NCI-H748 treated with DMSO at 0.1 percent for 48 hours (cell line): ENCODE measurements around the gene LRRC63.
A peak's percentile ranks its signal among the peaks of the same experiment; 100 is the strongest.
"Not testable (repeated sequence)": the region's sequence is repeated elsewhere in the genome, so short reads cannot be mapped to it uniquely, and the experiment has no call there.

Source experiments
- DNase-seq: peaks from one replicate; lab custom pipeline; 2025; lab: John Stamatoyannopoulos, UW

Gene LRRC63

GRCh38 chr13:46211483-46212351 lies at the start of gene LRRC63:
TSS of gene LRRC63 (plus strand) at chr13:46211928. CDS start at chr13:46213035, 1,107 bp downstream.
- peak; percentile 64 for DNase-seq

GRCh38 chr13:46162741-46163140 lies 49.0 kb upstream of the LRRC63 start:
- not testable (repeated sequence) for DNase-seq

GRCh38 chr13:46164661-46165060 lies 47.1 kb upstream of the LRRC63 start:
- DNase-seq: no peak

GRCh38 chr13:46165485-46166223 lies 46.1 kb upstream of the LRRC63 start:
- no peak for DNase-seq

GRCh38 chr13:46166224-46166584 lies 45.5 kb upstream of the LRRC63 start:
- DNase-seq: no peak

- no peak for DNase-seq
Measured at GRCh38 chr13:46166947-46167610, 44.6 kb upstream of the LRRC63 start.

GRCh38 chr13:46168341-46168740 lies 43.4 kb upstream of the LRRC63 start:
- no peak for DNase-seq

GRCh38 chr13:46168783-46169182 lies 42.9 kb upstream of the LRRC63 start:
- DNase-seq: no peak

- DNase-seq: no peak
Measured at GRCh38 chr13:46169758-46170157, 42.0 kb upstream of the LRRC63 start.

GRCh38 chr13:46170268-46170667 lies 41.5 kb upstream of the LRRC63 start:
- DNase-seq: no peak

- no peak for DNase-seq
Measured at GRCh38 chr13:46170687-46171086, 41.0 kb upstream of the LRRC63 start.

GRCh38 chr13:46171217-46171616 lies 40.5 kb upstream of the LRRC63 start:
- DNase-seq: no peak

- no peak for DNase-seq
Measured at GRCh38 chr13:46171739-46172138, 40.0 kb upstream of the LRRC63 start.

- DNase-seq: no peak
Measured at GRCh38 chr13:46172531-46172991, 39.2 kb upstream of the LRRC63 start.

GRCh38 chr13:46173656-46174055 lies 38.1 kb upstream of the LRRC63 start:
- no peak for DNase-seq

GRCh38 chr13:46176756-46177155 lies 35.0 kb upstream of the LRRC63 start:
- no peak for DNase-seq

GRCh38 chr13:46178143-46178542 lies 33.6 kb upstream of the LRRC63 start:
- no peak for DNase-seq

GRCh38 chr13:46178821-46179220 lies 32.9 kb upstream of the LRRC63 start:
- no peak for DNase-seq

- DNase-seq: no peak
Measured at GRCh38 chr13:46179491-46179908, 32.2 kb upstream of the LRRC63 start.

- DNase-seq: no peak
Measured at GRCh38 chr13:46179969-46180763, 31.6 kb upstream of the LRRC63 start.

- no peak for DNase-seq
Measured at GRCh38 chr13:46181377-46181839, 30.3 kb upstream of the LRRC63 start.
